Loucy (cell line): ENCODE measurements around the gene APOBEC3B.
"Not testable (repeated sequence)": the region's sequence is repeated elsewhere in the genome, so short reads cannot be mapped to it uniquely, and the experiment has no call there.

Source experiments
- H2AFZ ChIP-seq: fragments of 200-600 bp; sonication (generic); 2 replicates; pipeline ENCODE4 v1.6.0; 2016; ENCODE audit warnings: antibody characterized with exemption, mild to moderate bottlenecking, low read length, moderate library complexity
- H3F3A ChIP-seq: fragments of 200-600 bp; 2 replicates; pipeline ENCODE4 v1.6.0; 2016; ENCODE audit warnings: antibody characterized with exemption, low read depth, mild to moderate bottlenecking
- H3K27me3 ChIP-seq: fragments of 200-600 bp; sonication (generic); 2 replicates; pipeline ENCODE4 v1.6.1; 2014; ENCODE audit warnings: low read length, mild to moderate bottlenecking; ENCODE audit not compliant: insufficient read depth, poor library complexity, severe bottlenecking
- H3K36me3 ChIP-seq: fragments of 200-600 bp; sonication (generic); 2 replicates; pipeline ENCODE4 v1.6.1; 2016; ENCODE audit warnings: low read length; ENCODE audit not compliant: insufficient read depth
- H3K4me1 ChIP-seq: fragments of 200-600 bp; sonication (generic); 2 replicates; pipeline ENCODE4 v1.5.1; 2014; ENCODE audit warnings: low read length, mild to moderate bottlenecking; ENCODE audit not compliant: insufficient read depth, poor library complexity, severe bottlenecking
- H3K4me2 ChIP-seq: fragments of 200-600 bp; sonication (generic); 2 replicates; pipeline ENCODE4 v1.6.0; 2014; ENCODE audit warnings: antibody characterized with exemption, low read length, low read depth, mild to moderate bottlenecking; ENCODE audit not compliant: poor library complexity, severe bottlenecking
- H3K4me3 ChIP-seq: fragments of 200-600 bp; sonication (generic); 2 replicates; pipeline ENCODE4 v1.5.1; 2014; ENCODE audit warnings: low read length, mild to moderate bottlenecking, mixed read lengths; ENCODE audit not compliant: poor library complexity, severe bottlenecking
- H3K79me2 ChIP-seq: fragments of 200-600 bp; sonication (generic); 2 replicates; pipeline ENCODE4 v1.6.1; 2014; ENCODE audit warnings: low read length; ENCODE audit not compliant: insufficient read depth
- H3K9ac ChIP-seq: fragments of 200-600 bp; sonication (generic); 2 replicates; pipeline ENCODE4 v1.6.0; 2014; ENCODE audit warnings: mild to moderate bottlenecking, low read depth, low read length, moderate library complexity; ENCODE audit not compliant: poor library complexity, severe bottlenecking
- H3K9me2 ChIP-seq: fragments of 200-600 bp; sonication (generic); replicated peaks from 2 replicates; pipeline ENCODE4 v1.6.1; 2016; ENCODE audit warnings: low read depth, low read length, mixed read lengths
- H3K9me3 ChIP-seq: fragments of 200-600 bp; sonication (generic); 2 replicates; pipeline ENCODE4 v1.6.1; 2014; ENCODE audit warnings: mild to moderate bottlenecking, antibody characterized with exemption, low read length, low read depth; ENCODE audit not compliant: insufficient read depth
- H4K20me1 ChIP-seq: fragments of 200-600 bp; sonication (generic); 2 replicates; pipeline ENCODE4 v1.6.0; 2014; ENCODE audit warnings: antibody characterized with exemption, low read length, mild to moderate bottlenecking; ENCODE audit not compliant: insufficient read depth, poor library complexity, severe bottlenecking
- CTCF ChIP-seq: fragments of 200-600 bp; sonication (generic); conservative IDR thresholded peaks from 2 replicates; pipeline ENCODE4 v1.5.1; 2014; ENCODE audit warnings: mild to moderate bottlenecking, antibody characterized with exemption, low read length
- EZH2phosphoT487 ChIP-seq: fragments of 200-600 bp; IDR thresholded peaks from 2 replicates; pipeline ENCODE4 v1.6.1; 2018; ENCODE audit warnings: antibody characterized with exemption, mild to moderate bottlenecking, moderate library complexity, borderline replicate concordance

Gene APOBEC3B

DNA sequence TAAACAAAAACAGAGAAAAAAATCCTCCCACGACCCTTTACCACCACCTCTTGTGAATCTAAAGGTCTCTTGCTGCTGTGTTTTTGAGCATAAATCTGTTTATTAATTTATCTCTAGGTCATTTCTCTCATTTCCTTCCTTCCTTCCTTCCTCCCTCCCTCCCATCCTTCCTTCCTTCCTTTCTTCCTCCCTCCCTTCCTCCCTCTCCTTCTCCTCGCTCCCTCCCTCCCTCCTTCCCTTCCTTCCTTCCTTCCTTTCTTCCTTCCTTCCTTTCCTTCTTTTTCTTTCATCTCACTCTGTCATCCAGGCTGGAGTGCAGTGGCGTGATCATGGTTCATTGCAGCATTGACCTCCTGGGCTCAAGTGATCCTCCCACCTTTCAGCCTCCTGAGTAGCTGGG lies 38.3 kb upstream of the APOBEC3B start:
- H3K9me3 ChIP-seq: no peaks in the 10 kb centered on the region
- H4K20me1 ChIP-seq: no peaks in the 10 kb centered on the region
- no peaks in the 10 kb centered on the region for H3K9me2 ChIP-seq
- peaks cover 8% of the 10 kb centered on the region for H3K4me1 ChIP-seq
- TF ChIP-seq EZH2phosphoT487: no peak
- TF ChIP-seq CTCF: no peak
- no peaks in the 10 kb centered on the region for H3F3A ChIP-seq
- H3K36me3 ChIP-seq: no peaks in the 10 kb centered on the region
- H3K79me2 ChIP-seq: no peaks in the 10 kb centered on the region
- no peak overlapping the region for H3K9ac ChIP-seq
- H2AFZ ChIP-seq: no peak overlapping the region
- no peak overlapping the region for H3K4me2 ChIP-seq
- H3K4me3 ChIP-seq: no peak overlapping the region
- H3K27me3 ChIP-seq: no peaks in the 10 kb centered on the region

DNA sequence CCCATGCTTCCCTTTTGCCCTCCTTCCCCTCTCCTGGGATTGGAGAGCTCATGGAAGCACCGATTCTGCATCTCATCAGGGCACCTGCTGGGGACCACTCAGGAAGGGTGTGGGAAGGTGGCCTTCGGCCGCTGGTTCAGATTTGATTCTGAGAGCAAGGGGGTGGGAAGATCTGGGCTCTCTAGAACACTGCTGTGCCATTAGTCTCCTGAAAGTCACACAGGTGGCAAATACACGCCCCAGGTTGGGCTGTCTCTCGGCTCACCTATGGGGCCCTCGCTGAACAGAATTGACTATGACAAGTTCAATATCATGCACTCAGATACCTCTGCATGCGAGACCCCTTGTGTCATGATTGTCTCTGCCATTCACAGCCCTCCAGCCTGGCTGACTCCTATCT lies 37.5 kb upstream of the APOBEC3B start:
- H3K27me3 ChIP-seq: no peaks in the 10 kb centered on the region
- no peaks in the 10 kb centered on the region for H4K20me1 ChIP-seq
- H3K4me2 ChIP-seq: no peak overlapping the region
- H3K4me1 ChIP-seq: peaks cover 8% of the 10 kb centered on the region
- no peaks in the 10 kb centered on the region for H3K36me3 ChIP-seq
- TF ChIP-seq CTCF (no peak), EZH2phosphoT487 (no peak)
- H3F3A ChIP-seq: no peaks in the 10 kb centered on the region
- no peaks in the 10 kb centered on the region for H3K9me3 ChIP-seq
- no peak overlapping the region for H3K9ac ChIP-seq
- H3K79me2 ChIP-seq: no peaks in the 10 kb centered on the region
- no peak overlapping the region for H2AFZ ChIP-seq
- H3K4me3 ChIP-seq: no peak overlapping the region
- no peaks in the 10 kb centered on the region for H3K9me2 ChIP-seq

DNA sequence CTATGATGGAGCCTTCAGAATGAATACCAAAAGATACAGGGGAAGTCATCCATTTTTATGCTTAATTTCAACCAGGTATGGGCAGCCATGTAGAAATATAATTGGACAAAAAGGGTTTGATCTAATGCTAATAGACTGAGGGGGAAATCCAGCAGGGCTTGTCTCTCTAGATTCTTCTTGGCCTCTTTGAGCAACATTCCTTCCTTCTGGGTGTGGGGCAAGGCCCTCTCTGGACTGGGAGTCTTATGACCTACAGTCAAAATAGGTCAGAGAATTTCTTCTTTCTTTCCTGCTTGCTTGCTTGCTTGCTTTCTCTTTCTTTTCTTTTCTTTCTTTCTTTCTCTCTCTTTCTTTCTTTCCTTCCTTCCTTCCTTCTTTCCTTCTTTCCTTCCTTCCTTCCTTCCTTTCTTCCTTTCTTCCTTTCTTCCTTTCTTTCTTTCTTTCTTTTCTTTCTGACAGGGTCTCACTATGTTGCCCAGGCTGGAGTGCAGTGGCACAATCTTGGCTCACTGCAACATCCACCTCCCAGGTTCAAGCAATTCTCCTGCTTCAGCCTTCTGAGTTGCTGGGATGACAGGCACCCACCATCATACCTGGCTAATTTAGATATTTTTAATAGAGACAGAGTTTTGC lies 36.3 kb upstream of the APOBEC3B start:
- not testable (repeated sequence) for H3K36me3 ChIP-seq, H3K9me2 ChIP-seq, H2AFZ ChIP-seq, H3K4me2 ChIP-seq, H3K9ac ChIP-seq, H3K4me3 ChIP-seq, H3F3A ChIP-seq, H3K27me3 ChIP-seq, H4K20me1 ChIP-seq, H3K79me2 ChIP-seq, H3K4me1 ChIP-seq, H3K9me3 ChIP-seq

DNA sequence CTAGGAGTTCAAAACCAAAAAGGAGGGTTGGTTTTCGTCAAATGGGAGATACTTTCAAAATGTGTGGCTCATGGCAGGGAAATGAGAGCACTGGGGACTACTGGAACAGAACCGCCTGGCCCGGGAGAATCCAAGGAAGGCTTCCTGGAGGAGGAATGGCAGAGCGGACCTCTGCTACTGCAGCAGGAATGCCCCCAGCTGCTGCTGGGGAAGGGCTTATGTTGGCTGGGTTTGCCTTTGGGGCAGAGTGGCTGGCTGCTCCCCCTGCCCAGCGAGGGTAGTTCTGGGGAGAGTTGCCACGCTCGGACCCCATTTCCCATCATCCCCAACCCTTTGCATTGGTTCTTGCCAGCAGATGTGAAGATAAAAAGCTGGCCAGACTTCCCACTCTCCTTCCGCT lies 35.4 kb upstream of the APOBEC3B start:
- no peak overlapping the region for H3K4me2 ChIP-seq

More for the DNA sequence above, 35.4 kb upstream of the APOBEC3B start:
- H4K20me1 ChIP-seq: no peaks in the 10 kb centered on the region
- H3K36me3 ChIP-seq: no peaks in the 10 kb centered on the region
- peaks cover 8% of the 10 kb centered on the region for H3K4me1 ChIP-seq
- no peaks in the 10 kb centered on the region for H3K9me2 ChIP-seq
- no peak for TF ChIP-seq EZH2phosphoT487
- TF ChIP-seq CTCF: no peak
- no peak overlapping the region for H3K4me3 ChIP-seq
- no peaks in the 10 kb centered on the region for H3F3A ChIP-seq
- H2AFZ ChIP-seq: no peak overlapping the region
- no peaks in the 10 kb centered on the region for H3K79me2 ChIP-seq
- no peaks in the 10 kb centered on the region for H3K9me3 ChIP-seq
- H3K27me3 ChIP-seq: no peaks in the 10 kb centered on the region
- no peak overlapping the region for H3K9ac ChIP-seq
